Activated CD8-positive, alpha-beta memory T cell treated with anti-CD3 and anti-CD28 coated beads, Interleukin-2, amount 50 U/mL, for 4 hours (primary cell): ENCODE data around the gene TBC1D22A.

Source experiments
- DNase-seq: peaks from one replicate; pipeline ENCODE4 v3.0.0-alpha.2; 2020

TBC1D22A gene

GRCh38 chr22:47005506-47006408, 243.3 kb downstream of the TBC1D22A start:
- DNase-seq = no peak

- DNase-seq = no peak
Measured at GRCh38 chr22:47006433-47006832, 244.0 kb downstream of the TBC1D22A start.

GRCh38 chr22:47006869-47007268, 244.4 kb downstream of the TBC1D22A start:
- DNase-seq = no peak

- DNase-seq = no peak
Measured at GRCh38 chr22:47007496-47007895, 245.0 kb downstream of the TBC1D22A start.

- DNase-seq = no peak
Measured at GRCh38 chr22:47008208-47008885, 245.9 kb downstream of the TBC1D22A start.

GRCh38 chr22:47009304-47010101, 247.1 kb downstream of the TBC1D22A start:
- DNase-seq = no peak

- no peak for DNase-seq
Measured at GRCh38 chr22:47010211-47010610, 247.8 kb downstream of the TBC1D22A start.

GRCh38 chr22:47011131-47011858, 248.8 kb downstream of the TBC1D22A start:
- DNase-seq = no peak

- DNase-seq = no peak
Measured at GRCh38 chr22:47011859-47012258, 249.4 kb downstream of the TBC1D22A start.

- peak; percentile 12 for DNase-seq
Measured at GRCh38 chr22:47012589-47013370, 250.3 kb downstream of the TBC1D22A start.

- peak; percentile 14 for DNase-seq
Measured at GRCh38 chr22:47013861-47014635, 251.6 kb downstream of the TBC1D22A start.

GRCh38 chr22:47014636-47015345, 252.3 kb downstream of the TBC1D22A start:
- peak; percentile 12 for DNase-seq

GRCh38 chr22:47015589-47016178, 253.2 kb downstream of the TBC1D22A start:
- no peak for DNase-seq

- DNase-seq = no peak
Measured at GRCh38 chr22:47016631-47017030, 254.2 kb downstream of the TBC1D22A start.

GRCh38 chr22:47017245-47017644, 254.8 kb downstream of the TBC1D22A start:
- DNase-seq = no peak

GRCh38 chr22:47018010-47018910, 255.8 kb downstream of the TBC1D22A start:
- DNase-seq = no peak

GRCh38 chr22:47019012-47019790, 256.8 kb downstream of the TBC1D22A start:
- no peak for DNase-seq

GRCh38 chr22:47020166-47020565, 257.7 kb downstream of the TBC1D22A start:
- no peak for DNase-seq
